SK-N-SH (cell line): Measurements from ENCODE around the gene SYNE1. TPM values are rescaled to one million over a fixed set of nuclear protein-coding genes. Genes with fewer than 3 reads are reported as not detected.

Experiments used
- CTCF ChIA-PET: fragments of 300-600, 350-600 bp; formaldehyde crosslinking; extraction: SDS; loops from one replicate; lab custom pipeline; 2021; lab: Yijun Ruan, JAX
- POLR2A ChIA-PET: fragments of 350-600 bp; sonication (Branson Sonifier 250); formaldehyde crosslinking; extraction: SDS; loops from one replicate; lab custom pipeline; 2020; ENCODE audit warnings: antibody characterized with exemption, inconsistent platforms; lab: Yijun Ruan, JAX
- DNase-seq: peaks from one replicate; pipeline ENCODE4 v3.0.0; 2012
- H2AFZ ChIP-seq: fragments of 200-600 bp; sonication (generic); 2 replicates; pipeline ENCODE4 v1.8.1; 2016; ENCODE audit warnings: antibody characterized with exemption, mild to moderate bottlenecking, low read depth
- H3F3A ChIP-seq: fragments of 200-600 bp; sonication (generic); replicated peaks from 2 replicates; pipeline ENCODE3; 2016; ENCODE audit warnings: antibody characterized with exemption, mild to moderate bottlenecking; ENCODE audit not compliant: insufficient read depth
- H3K27ac ChIP-seq, 2 experiments: fragments of 200-500 bp in 1 of 2; fragments of 200-600 bp in 1 of 2; sonication (Bioruptor generic) in 1 of 2; sonication (generic), shearing (Covaris generic) in 1 of 2; 2 replicates each; pipeline versions ENCODE4 v1.5.1 to v1.6.1; 2014 to 2016; ENCODE audit warnings: low read depth in 2 of 2, inconsistent platforms in 1 of 2, low read length in 1 of 2, mild to moderate bottlenecking in 1 of 2, mixed read lengths in 1 of 2
- H3K27me3 ChIP-seq: fragments of 200-600 bp; sonication (generic), shearing (Covaris generic); 2 replicates; pipeline ENCODE4 v1.6.1; 2016; ENCODE audit warnings: mixed run types; ENCODE audit not compliant: insufficient read depth
- H3K36me3 ChIP-seq, 2 experiments: fragments of 200-500 bp in 1 of 2; fragments of 200-600 bp in 1 of 2; sonication (Bioruptor generic) in 1 of 2; sonication (generic) in 1 of 2; replicated peaks in 1 of 2; 2 replicates each; pipeline versions ENCODE3 to v1.5.1; 2014 to 2016; ENCODE audit warnings: low read length in 1 of 2, mild to moderate bottlenecking in 1 of 2; ENCODE audit not compliant: insufficient read depth in 2 of 2, control insufficient read depth in 1 of 2
- H3K4me1 ChIP-seq, 2 experiments: fragments of 200-500 bp in 1 of 2; fragments of 200-600 bp in 1 of 2; sonication (Bioruptor generic) in 1 of 2; sonication (generic), shearing (Covaris generic) in 1 of 2; 2 replicates each; pipeline versions ENCODE4 v1.5.1 to v1.6.1; 2014 to 2016; ENCODE audit warnings: low read depth in 1 of 2, low read length in 1 of 2, mixed run types in 1 of 2; ENCODE audit not compliant: insufficient read depth in 2 of 2, control insufficient read depth in 1 of 2
- H3K4me2 ChIP-seq: fragments of 200-600 bp; sonication (generic), shearing (Covaris generic); 2 replicates; pipeline ENCODE4 v1.6.1; 2017; ENCODE audit warnings: mixed run types
- H3K4me3 ChIP-seq, 2 experiments: fragments of 200-500 bp in 1 of 2; fragments of 200-600 bp in 1 of 2; sonication (Bioruptor generic) in 1 of 2; sonication (generic), shearing (Covaris generic) in 1 of 2; 2 replicates each; pipeline versions ENCODE4 v1.5.1 to v1.8.1; 2014 to 2016; ENCODE audit warnings: low read depth in 2 of 2, inconsistent platforms in 1 of 2, low read length in 1 of 2, mild to moderate bottlenecking in 1 of 2, mixed read lengths in 1 of 2, moderate library complexity in 1 of 2
- H3K79me2 ChIP-seq: fragments of 200-600 bp; sonication (generic); 2 replicates; pipeline ENCODE4 v1.8.1; 2017; ENCODE audit warnings: mild to moderate bottlenecking; ENCODE audit not compliant: insufficient read depth
- H3K9ac ChIP-seq: fragments of 200-600 bp; sonication (generic); 2 replicates; pipeline ENCODE4 v1.6.1; 2017; ENCODE audit warnings: mixed run types
- H3K9me2 ChIP-seq: fragments of 200-600 bp; sonication (generic); 2 replicates; pipeline ENCODE4 v1.6.1; 2017; ENCODE audit warnings: mixed run types
- H3K9me3 ChIP-seq: fragments of 200-600 bp; sonication (generic); 2 replicates; pipeline ENCODE4 v1.6.1; 2017; ENCODE audit warnings: mixed run types, mild to moderate bottlenecking, moderate library complexity
- H4K20me1 ChIP-seq: fragments of 200-600 bp; sonication (generic); 2 replicates; pipeline ENCODE4 v1.6.1; 2017; ENCODE audit warnings: mild to moderate bottlenecking, mixed run types; ENCODE audit not compliant: insufficient read depth
- CHD2 ChIP-seq: fragments of 150-350 bp; IDR thresholded peaks from 2 replicates; pipeline ENCODE4 v1.6.1; 2018; ENCODE audit warnings: low read length; ENCODE audit not compliant: partially characterized antibody
- ELF1 ChIP-seq: IDR thresholded peaks from 2 replicates; pipeline ENCODE4 v1.4.0; 2012
- FOXJ3 ChIP-seq: sonication (generic); formaldehyde crosslinking; IDR thresholded peaks from 2 replicates; pipeline ENCODE4 v1.5.1; 2020; ENCODE audit warnings: mild to moderate bottlenecking, missing genetic modification reagents
- GATA2 ChIP-seq: sonication (generic); formaldehyde crosslinking; IDR thresholded peaks from 2 replicates; pipeline ENCODE4 v1.5.0; 2020; ENCODE audit warnings: mild to moderate bottlenecking, missing genetic modification reagents
- IRF3 ChIP-seq: fragments of 150-350 bp; IDR thresholded peaks from 2 replicates; pipeline ENCODE4 v1.6.1; 2016; ENCODE audit warnings: mild to moderate bottlenecking, low read depth, low read length
- JUND ChIP-seq: IDR thresholded peaks from 2 replicates; pipeline ENCODE4 v1.4.0; 2012
- MEF2A ChIP-seq: IDR thresholded peaks from 2 replicates; pipeline ENCODE4 v1.4.0; 2012; ENCODE audit warnings: low read depth, borderline replicate concordance
- MXI1 ChIP-seq: IDR thresholded peaks from 2 replicates; pipeline ENCODE4 v1.6.1; 2012; ENCODE audit warnings: mild to moderate bottlenecking, low read depth, low read length, improper control_type of control experiment
- NRF1 ChIP-seq: IDR thresholded peaks from 2 replicates; pipeline ENCODE4 v1.6.1; 2012; ENCODE audit warnings: low read depth, mild to moderate bottlenecking, low read length
- POLR2AphosphoS5 ChIP-seq: IDR thresholded peaks from 2 replicates; pipeline ENCODE4 v1.6.1; 2012; ENCODE audit warnings: low read depth, low read length
- RCOR1 ChIP-seq: fragments of 150-350 bp; IDR thresholded peaks from 2 replicates; pipeline ENCODE4 v1.6.1; 2017; ENCODE audit warnings: antibody characterized with exemption, low read length
- REST ChIP-seq: IDR thresholded peaks from 2 replicates; pipeline ENCODE4 v1.6.1; 2012; ENCODE audit warnings: mild to moderate bottlenecking, low read depth, low read length, moderate library complexity
- RFX5 ChIP-seq: IDR thresholded peaks from 2 replicates; pipeline ENCODE4 v1.6.1; 2012; ENCODE audit warnings: mild to moderate bottlenecking, improper control_type of control experiment, low read length
- TAF1 ChIP-seq: IDR thresholded peaks from 2 replicates; pipeline ENCODE4 v1.6.1; 2012; ENCODE audit warnings: low read depth, mild to moderate bottlenecking, low read length, moderate library complexity, borderline replicate concordance
- TEAD4 ChIP-seq: IDR thresholded peaks from 2 replicates; pipeline ENCODE4 v1.4.0; 2012; ENCODE audit warnings: mild to moderate bottlenecking, borderline replicate concordance; ENCODE audit not compliant: insufficient read depth
- USF2 ChIP-seq: fragments of 150-350 bp; IDR thresholded peaks from 2 replicates; pipeline ENCODE4 v1.6.1; 2017; ENCODE audit warnings: antibody characterized with exemption, low read length, low read depth, borderline replicate concordance
- YY1 ChIP-seq: IDR thresholded peaks from 2 replicates; pipeline ENCODE4 v1.4.0; 2012; ENCODE audit warnings: low read depth, mild to moderate bottlenecking
- WGBS: methylation state at CpG from one replicate; pipeline ENCODE4 v1.1.6; 2017; ENCODE audit warnings: low lambda C conversion rate; 5-methylcytosine and 5-hydroxymethylcytosine counted together
- polyA plus RNA-seq, 3 experiments: library from polyadenylated mRNA; depleted of rRNA; stranded (reverse); fragments of >200 nt; gene quantifications; 2 replicates each; pipeline ENCODE4 v1.2.3, GENCODE V29; 2012

The SYNE1 gene
- polyA plus RNA-seq, 1 of the 3 experiments (the other 2 are of a cell fraction), result 31.1 TPM

GRCh38 chr6:152148412-152148811 lies 488.8 kb downstream of the SYNE1 start:
- Histone ChIP-seq H3K4me1 (peaks cover 0 to 11% of the 10 kb centered on the region in 2 experiments; a peak in 1 of 4 replicates), H3K36me3 (peaks cover 61 to 74% of the 10 kb centered on the region in 2 experiments), H2AFZ (no peak overlapping the region), H3K9me3 (no peaks in the 10 kb centered on the region), H3K27ac (no peak overlapping the region), H3K4me2 (no peak overlapping the region), H3K9me2 (no peaks in the 10 kb centered on the region), H3K4me3 (no peak overlapping the region), H3F3A (peaks cover 24% of the 10 kb centered on the region), H4K20me1 (peaks cover 8% of the 10 kb centered on the region), H3K9ac (no peak overlapping the region), H3K79me2 (no peaks in the 10 kb centered on the region), H3K27me3 (no peaks in the 10 kb centered on the region)
- CTCF ChIA-PET, result interaction anchor here (1.1 kb wide), 1 partner anchor 383 kb away, joined by 3 read pairs; no protein-coding TSS in a partner anchor
- TF ChIP-seq MEF2A (no peak), RFX5 (no peak), IRF3 (no peak), MXI1 (no peak), USF2 (no peak), POLR2AphosphoS5 (no peak), ELF1 (no peak), CHD2 (no peak), NRF1 (no peak), TAF1 (no peak), RCOR1 (no peak), GATA2 (CRISPR knock-in tag) (no peak), TEAD4 (no peak), JUND (no peak), FOXJ3 (CRISPR knock-in tag) (no peak), YY1 (no peak), REST (no peak)
- WGBS, result 100% methylated on average over 1 of the region's 1 CpG
- POLR2A ChIA-PET, result no interaction called here
- no peak for DNase-seq
